ENCODE results near the gene GALP. TPM values are rescaled to one million over a fixed set of nuclear protein-coding genes. Genes with fewer than 3 reads are reported as not detected.
"Not testable (repeated sequence)": the region's sequence is repeated elsewhere in the genome, so short reads cannot be mapped to it uniquely, and the experiment has no call there.

The GALP gene
- total RNA-seq, 2 donors from 2014 or later, result not detected

GRCh38 chr19:56193981-56194640, 18.3 kb downstream of the GALP start:
- no peak for TF ChIP-seq CTCF (IDR thresholded peaks at IDR 0.05)
- no peaks in the 10 kb centered on the region for H3K27me3 ChIP-seq

GRCh38 chr19:56197646-56198045, 21.8 kb downstream of the GALP start, which contains the start of gene ZSCAN5B:
Gene ZSCAN5B, minus strand, starts transcription at chr19:56197783. Its CDS starts 4,731 bp downstream, at chr19:56193052.
- not testable (repeated sequence) for DNase-seq (ENCODE audit: low spot score); H3K36me3 ChIP-seq; H3K9me3 ChIP-seq; H3K4me3 ChIP-seq; H3K27ac ChIP-seq; H3K4me1 ChIP-seq; H3K27me3 ChIP-seq

More at GRCh38 chr19:56193981-56194640, 18.3 kb downstream of the GALP start:
- H3K4me3 ChIP-seq, result no peak overlapping the region
- DNase-seq (ENCODE audit: low spot score), result no peak
- no peaks in the 10 kb centered on the region for H3K4me1 ChIP-seq
- H3K27ac ChIP-seq, result no peak overlapping the region
- H3K9me3 ChIP-seq, result no peaks in the 10 kb centered on the region
- H3K36me3 ChIP-seq, result no peaks in the 10 kb centered on the region

GRCh38 chr19:56199687-56200086, 23.9 kb downstream of the GALP start:
- Histone ChIP-seq H3K36me3 (no peaks in the 10 kb centered on the region), H3K4me3 (no peak overlapping the region), H3K27ac (no peak overlapping the region), H3K9me3 (no peaks in the 10 kb centered on the region), H3K27me3 (no peaks in the 10 kb centered on the region), H3K4me1 (no peaks in the 10 kb centered on the region)
- TF ChIP-seq CTCF (IDR thresholded peaks at IDR 0.05), result no peak
- DNase-seq (ENCODE audit: low spot score), result no peak

- Histone ChIP-seq H3K27ac (no peak within 1 kb of the TSS), H3K36me3 (no peaks in the 10 kb centered on the region), H3K4me1 (no peaks in the 10 kb centered on the region), H3K4me3 (no peak within 1 kb of the TSS), H3K27me3 (no peaks in the 10 kb centered on the region), H3K9me3 (no peaks in the 10 kb centered on the region)
- DNase-seq (ENCODE audit: low spot score), result no peak
- TF ChIP-seq CTCF (IDR thresholded peaks at IDR 0.05), result no peak
These were observed 26.2 kb downstream of the GALP start, which contains the start of gene ZSCAN5C for GRCh38 chr19:56201973-56202372. Gene ZSCAN5C, plus strand, starts transcription at chr19:56202273. Its CDS starts 3,641 bp downstream, at chr19:56205914.

GRCh38 chr19:56207581-56207980, 31.8 kb downstream of the GALP start:
- not testable (repeated sequence) for H3K4me3 ChIP-seq; H3K27ac ChIP-seq; H3K4me1 ChIP-seq; H3K27me3 ChIP-seq; H3K9me3 ChIP-seq; DNase-seq (ENCODE audit: low spot score); H3K36me3 ChIP-seq

GRCh38 chr19:56209091-56209490, 33.3 kb downstream of the GALP start:
- H3K9me3 ChIP-seq, result no peaks in the 10 kb centered on the region
- H3K27me3 ChIP-seq, result no peaks in the 10 kb centered on the region
- no peak overlapping the region for H3K27ac ChIP-seq
- no peak overlapping the region for H3K4me3 ChIP-seq
- no peak for TF ChIP-seq CTCF (IDR thresholded peaks at IDR 0.05)
- H3K4me1 ChIP-seq, result no peaks in the 10 kb centered on the region
- H3K36me3 ChIP-seq, result no peaks in the 10 kb centered on the region
- no peak for DNase-seq (ENCODE audit: low spot score)

GRCh38 chr19:56210036-56210435, 34.2 kb downstream of the GALP start:
- not testable (repeated sequence) for H3K27me3 ChIP-seq; H3K4me1 ChIP-seq; H3K36me3 ChIP-seq; H3K9me3 ChIP-seq; H3K27ac ChIP-seq; H3K4me3 ChIP-seq; DNase-seq (ENCODE audit: low spot score)

All from right atrium auricular region (tissue), 2 donors.